ENCODE measurements around the gene LRRC8E. TPM values are rescaled to one million over a fixed set of nuclear protein-coding genes. Genes with fewer than 3 reads are reported as not detected.

Gene LRRC8E
- total and polyA plus RNA-seq, 10 of the 15 experiments (the other 5 are each of a cell fraction or from before 2014, with no cell fraction given) = 0.04 to 0.32 (median 0.25) TPM; not detected in 7

GRCh38 chr19:7915250-7916102, 27.2 kb downstream of the LRRC8E start (continued):
- no peak for TF ChIP-seq POLR2AphosphoS2 (IDR thresholded peaks at IDR 0.05; ENCODE audit: low read depth, low read length)
- TF ChIP-seq MXI1 (IDR thresholded peaks at IDR 0.05; ENCODE audit: low read depth, low read length) = no peak
- TF ChIP-seq SMARCA5 (IDR thresholded peaks at IDR 0.05) = no peak
- no peak for TF ChIP-seq SMC3 (IDR thresholded peaks at IDR 0.05; ENCODE audit: borderline replicate concordance, low read length)
- TF ChIP-seq TAF1 (IDR thresholded peaks at IDR 0.05; ENCODE audit: borderline replicate concordance, low read depth, low read length) = no peak
- no peak for TF ChIP-seq ZZZ3 (IDR thresholded peaks at IDR 0.05; ENCODE audit: control insufficient read depth, insufficient read length, low read depth)
- TF ChIP-seq, protein P1, sequence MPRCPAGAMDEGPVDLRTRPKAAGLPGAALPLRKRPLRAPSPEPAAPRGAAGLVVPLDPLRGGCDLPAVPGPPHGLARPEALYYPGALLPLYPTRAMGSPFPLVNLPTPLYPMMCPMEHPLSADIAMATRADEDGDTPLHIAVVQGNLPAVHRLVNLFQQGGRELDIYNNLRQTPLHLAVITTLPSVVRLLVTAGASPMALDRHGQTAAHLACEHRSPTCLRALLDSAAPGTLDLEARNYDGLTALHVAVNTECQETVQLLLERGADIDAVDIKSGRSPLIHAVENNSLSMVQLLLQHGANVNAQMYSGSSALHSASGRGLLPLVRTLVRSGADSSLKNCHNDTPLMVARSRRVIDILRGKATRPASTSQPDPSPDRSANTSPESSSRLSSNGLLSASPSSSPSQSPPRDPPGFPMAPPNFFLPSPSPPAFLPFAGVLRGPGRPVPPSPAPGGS (IDR thresholded peaks at IDR 0.05; ENCODE audit: borderline replicate concordance, insufficient read depth, low read depth, low read length, poor library complexity, severe bottlenecking) = no peak

GRCh38 chr19:7916103-7916954, 28.0 kb downstream of the LRRC8E start:
- FAIRE-seq (no peak), ATAC-seq (no peak), DNase-seq (ENCODE audit: low read depth, low spot score) (no peak)
- Histone ChIP-seq H3K27ac (ENCODE audit: control insufficient read depth, insufficient read depth) (no peak overlapping the region), H2AFZ (ENCODE audit: control insufficient read depth, low read depth, low read length) (no peak overlapping the region), H3K9ac (ENCODE audit: control insufficient read depth, insufficient read depth, low read length) (no peak overlapping the region), H3K27me3 (replicated peaks in 1 of 2; ENCODE audit: control insufficient read depth in 2 of 2, insufficient read depth in 2 of 2, low read length in 1 of 2) (peaks cover 8 to 21% of the 10 kb centered on the region in 2 experiments), H3K36me3 (ENCODE audit: control insufficient read depth in 2 of 2, insufficient read depth in 2 of 2, low read length in 1 of 2) (peaks cover 0 to 8% of the 10 kb centered on the region in 2 experiments; a peak in 3 of 4 replicates), H3K4me1 (ENCODE audit: control insufficient read depth, insufficient read depth, low read length) (peaks cover 10% of the 10 kb centered on the region), H3K4me3 (no peak overlapping the region), H4K20me1 (ENCODE audit: control insufficient read depth, insufficient read depth) (no peaks in the 10 kb centered on the region), H3K9me3 (replicated peaks; ENCODE audit: control insufficient read depth, insufficient read depth, low read length) (no peaks in the 10 kb centered on the region; the same call in 2 of the 3 replicates), H3K79me2 (ENCODE audit: control insufficient read depth, insufficient read depth, low read length) (no peaks in the 10 kb centered on the region), H3K4me2 (ENCODE audit: control insufficient read depth, insufficient read depth) (peak overlapping the region; percentile 55)
- intact Hi-C loops (cut with micrococcal nuclease; ENCODE audit: unreplicated experiment) (no loop called here), in situ Hi-C loops (cut with MboI) (no loop called here)
- 2% methylated on average over 68 of the region's 104 CpGs for WGBS (ENCODE audit: insufficient coverage, insufficient replicate concordance, low lambda C conversion rate, missing lambda C conversion rate)
- ChIA-PET RAD21 (ENCODE audit: unreplicated experiment) (no interaction called here), SMC1A (ENCODE audit: uncharacterized antibody, unreplicated experiment) (no interaction called here), CTCF (interaction anchor here (0.6 kb wide), 1 partner anchor 30 kb away, joined by 3 read pairs; no protein-coding TSS in a partner anchor), POLR2A (interaction anchor here (0.7 kb wide), 1 partner anchor 13 kb away, joined by 3 read pairs; no protein-coding TSS in a partner anchor)
- no TSS peak for BruUV-seq (replicated peaks)
- TF ChIP-seq USF2 (IDR thresholded peaks at IDR 0.05; ENCODE audit: borderline replicate concordance, low read depth, low read length) (no peak), ZNF207 (IDR thresholded peaks at IDR 0.05; ENCODE audit: borderline replicate concordance) (no peak), NBN (IDR thresholded peaks at IDR 0.05) (no peak), ZBTB33 (IDR thresholded peaks at IDR 0.05) (no peak), CBFB (IDR thresholded peaks at IDR 0.05; ENCODE audit: low read depth) (no peak), BACH1 (IDR thresholded peaks at IDR 0.05; ENCODE audit: borderline replicate concordance) (no peak), MYB (IDR thresholded peaks at IDR 0.05; ENCODE audit: borderline replicate concordance, low read depth, low read length) (no peak), LARP7 (IDR thresholded peaks at IDR 0.05) (0 out of 2 replicates have a peak, but pooled peaks have one; percentile 32), ETV6 (conservative IDR thresholded peaks at IDR 0.05 in 1 of 2, IDR thresholded peaks at IDR 0.05 in 1 of 2; ENCODE audit: borderline replicate concordance in 1 of 2, low read depth in 1 of 2) (no peak), TBL1XR1 (IDR thresholded peaks at IDR 0.05; ENCODE audit: low read depth, low read length) (no peak)
